Activated T-cell treated with anti-CD3 and anti-CD28 coated beads for 4 hours (primary cell): ENCODE data around the gene ACAP3.

Experiments used
- DNase-seq: peaks from one replicate; pipeline ENCODE4 v3.0.0-alpha.2; 2020

ACAP3 gene

DNA sequence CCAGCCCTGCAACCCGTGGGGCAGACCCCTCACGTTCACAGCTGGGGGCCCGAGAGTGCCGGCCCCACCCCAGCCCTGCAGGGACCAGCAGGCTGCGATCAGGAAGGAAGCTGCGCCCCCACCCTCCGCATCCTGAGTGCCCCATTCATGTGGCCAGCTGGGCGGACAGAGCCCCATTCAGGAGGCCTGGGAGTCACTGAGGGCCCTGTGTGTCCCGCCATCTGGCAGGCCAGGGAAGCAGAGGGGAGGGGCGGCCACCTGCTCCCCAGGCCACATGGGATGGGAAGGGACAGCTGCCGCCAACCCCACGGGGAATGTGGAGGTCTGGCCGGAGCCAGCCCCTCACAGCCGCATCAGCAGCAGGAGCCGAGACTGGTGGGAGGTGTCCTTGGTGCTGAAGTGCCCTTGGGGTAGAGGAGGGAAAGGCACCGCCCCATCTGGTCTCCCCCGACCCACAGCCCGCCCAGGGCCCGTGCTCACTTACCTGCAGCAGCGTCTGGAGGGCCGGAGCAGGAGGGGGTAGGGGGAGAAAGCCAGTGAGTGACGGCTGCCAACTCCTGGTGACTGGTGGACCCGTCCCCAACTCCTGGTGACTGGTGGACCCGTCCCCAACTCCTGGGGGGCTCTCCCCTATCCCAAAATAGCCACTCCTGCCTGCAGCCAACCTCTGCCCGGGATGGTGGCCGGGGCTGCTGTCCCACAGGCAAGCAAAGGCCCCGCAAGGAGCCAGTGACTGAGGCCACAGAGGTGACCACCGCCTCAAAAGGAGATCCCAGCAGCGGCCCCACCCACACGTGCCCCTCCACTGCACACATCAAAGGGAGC, 8.7 kb downstream of the ACAP3 start:
- no peak for DNase-seq

DNA sequence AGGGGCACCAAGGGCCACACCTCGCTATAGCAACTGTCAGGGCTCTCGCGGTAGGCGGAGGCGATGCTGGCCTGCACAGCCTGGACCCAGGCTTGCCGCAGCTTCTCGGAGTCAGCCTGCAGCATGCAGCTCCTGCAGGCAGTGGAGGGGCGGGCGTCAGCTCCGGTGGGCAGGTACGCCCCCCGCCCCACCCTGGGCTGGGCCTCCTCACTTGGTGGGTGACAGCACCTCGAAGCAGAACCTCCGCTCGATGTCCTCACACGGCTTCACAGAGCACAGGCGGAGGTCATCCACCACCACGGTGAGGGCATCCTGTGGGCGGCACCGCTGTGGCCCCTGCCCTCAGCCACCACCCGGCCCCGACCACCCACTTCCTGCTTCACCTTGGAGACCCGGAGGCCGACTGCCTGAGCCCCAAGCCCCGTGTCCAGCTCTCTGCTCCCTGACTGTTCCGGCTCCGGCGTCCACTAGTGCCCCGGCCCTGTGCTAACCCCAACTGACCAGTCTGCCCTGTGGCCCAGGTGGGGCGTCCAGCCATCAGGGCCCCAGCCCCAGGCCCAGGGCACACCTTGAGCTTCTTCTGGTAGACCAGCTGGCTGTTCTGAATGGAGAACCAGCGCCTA, 9.8 kb downstream of the ACAP3 start:
- no peak for DNase-seq

DNA sequence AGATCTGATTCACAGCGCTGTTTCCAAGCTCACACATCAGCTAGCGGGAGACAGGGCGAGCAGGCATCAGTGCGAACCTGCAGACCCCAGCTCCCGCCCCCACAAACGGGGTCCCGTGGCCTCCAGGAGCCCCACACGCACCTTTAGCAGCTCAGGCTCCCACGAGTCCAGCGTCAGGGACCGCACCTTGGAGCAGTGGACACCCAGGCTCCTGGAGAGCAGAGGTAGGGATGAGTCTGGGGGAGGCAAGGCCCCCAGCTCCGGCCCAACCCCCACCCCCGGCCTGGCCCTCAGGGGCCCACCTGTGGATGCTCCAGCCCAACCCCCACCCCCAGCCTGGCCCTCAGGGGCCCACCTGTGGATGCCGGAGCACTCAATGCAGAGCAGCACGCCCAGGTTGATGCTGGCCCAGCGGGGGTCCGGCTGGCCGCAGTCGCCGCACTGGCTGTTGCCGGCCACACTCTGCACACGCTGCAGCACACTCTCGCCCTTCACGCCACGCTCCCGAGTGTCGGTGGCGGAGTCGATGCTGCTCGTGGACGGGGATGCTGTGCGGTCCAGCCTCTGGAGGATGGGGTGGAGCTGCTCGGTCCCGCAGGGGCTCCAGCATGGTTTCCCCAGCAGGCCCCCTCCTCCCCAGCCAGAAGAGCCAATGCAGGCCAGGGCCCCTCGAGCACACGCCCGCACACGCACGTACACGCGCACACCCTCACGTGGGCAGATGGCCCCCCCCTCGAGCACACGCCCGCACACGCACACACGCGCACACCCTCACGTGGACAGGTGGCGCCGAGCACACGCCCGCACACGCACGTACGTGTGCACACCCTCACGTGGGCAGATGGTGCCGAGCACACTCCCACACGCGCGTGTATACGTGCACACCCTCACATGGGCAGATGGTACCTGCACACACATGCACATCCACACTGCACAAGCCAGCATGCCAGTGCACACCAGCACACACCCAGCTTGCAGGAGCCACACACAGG, 11.4 kb downstream of the ACAP3 start:
- no peak for DNase-seq

DNA sequence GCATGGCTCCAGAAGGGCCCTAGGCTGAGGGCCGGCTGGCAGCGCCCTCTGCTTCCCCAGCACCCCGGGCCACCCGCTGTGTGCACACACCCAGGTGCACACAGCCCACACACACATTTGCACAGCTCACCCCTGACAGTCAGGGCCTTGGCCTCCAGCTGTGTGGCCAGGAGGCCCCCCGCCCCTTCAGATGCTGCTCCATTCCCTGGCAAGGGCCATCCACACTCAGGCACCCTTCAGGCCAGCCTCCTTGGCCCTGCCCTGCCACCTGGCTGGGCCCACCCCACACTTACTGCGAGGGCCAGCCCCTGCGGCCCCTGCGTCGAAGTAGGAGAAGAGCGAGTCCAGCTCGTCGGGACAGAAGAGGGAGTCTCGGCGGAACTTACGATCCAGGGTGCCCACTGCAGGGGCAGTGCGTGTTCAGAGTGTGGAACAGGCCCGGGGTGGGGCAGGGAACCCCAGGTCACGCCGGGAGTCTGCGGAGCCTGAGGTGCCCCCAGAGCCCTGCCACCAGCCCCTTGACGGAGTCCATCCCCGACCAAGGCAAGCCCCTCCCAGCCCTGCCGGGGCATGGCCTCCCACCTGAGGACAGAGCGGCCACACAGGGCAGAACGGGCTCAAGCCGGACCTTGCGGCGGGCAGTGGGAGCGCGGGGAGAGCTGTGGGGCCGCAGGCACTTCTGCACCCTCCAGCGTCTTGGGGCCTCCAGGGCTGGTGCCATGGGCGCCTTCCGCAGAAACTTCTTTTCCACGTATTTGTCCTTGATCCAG, 12.4 kb downstream of the ACAP3 start:
- DNase-seq = no peak

DNA sequence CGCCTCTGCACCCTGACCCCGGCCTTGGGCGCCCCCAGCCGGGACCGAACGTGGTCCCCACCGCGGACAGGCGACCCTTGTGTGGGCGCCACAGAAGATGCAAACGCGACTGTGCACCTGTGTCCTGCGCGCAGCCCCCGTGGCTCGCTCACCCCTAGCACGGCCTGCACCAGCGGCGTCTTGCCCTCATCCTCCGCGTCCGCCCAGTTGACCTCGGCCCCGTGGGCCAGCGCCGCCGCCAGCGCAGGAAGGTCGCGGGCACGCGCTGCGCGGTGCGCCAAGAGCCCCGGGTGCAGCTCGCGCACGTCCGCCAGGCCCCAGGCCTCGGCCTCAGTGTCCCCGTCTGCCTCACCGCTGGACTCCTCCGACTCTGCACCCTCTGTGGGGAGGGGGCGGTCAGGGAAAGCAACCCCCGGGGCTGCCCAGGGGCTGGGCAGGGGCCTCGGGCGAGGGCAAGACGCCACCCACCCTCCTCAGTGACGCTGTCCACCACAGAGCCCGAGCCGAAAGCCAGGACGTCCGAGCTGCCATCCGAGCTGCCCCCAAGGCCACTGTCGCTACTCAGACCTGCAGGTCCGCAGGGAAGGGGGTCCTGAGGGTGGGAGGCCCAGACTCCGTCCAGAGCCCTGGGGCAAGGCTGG, 13.4 kb downstream of the ACAP3 start:
- DNase-seq = no peak

DNA sequence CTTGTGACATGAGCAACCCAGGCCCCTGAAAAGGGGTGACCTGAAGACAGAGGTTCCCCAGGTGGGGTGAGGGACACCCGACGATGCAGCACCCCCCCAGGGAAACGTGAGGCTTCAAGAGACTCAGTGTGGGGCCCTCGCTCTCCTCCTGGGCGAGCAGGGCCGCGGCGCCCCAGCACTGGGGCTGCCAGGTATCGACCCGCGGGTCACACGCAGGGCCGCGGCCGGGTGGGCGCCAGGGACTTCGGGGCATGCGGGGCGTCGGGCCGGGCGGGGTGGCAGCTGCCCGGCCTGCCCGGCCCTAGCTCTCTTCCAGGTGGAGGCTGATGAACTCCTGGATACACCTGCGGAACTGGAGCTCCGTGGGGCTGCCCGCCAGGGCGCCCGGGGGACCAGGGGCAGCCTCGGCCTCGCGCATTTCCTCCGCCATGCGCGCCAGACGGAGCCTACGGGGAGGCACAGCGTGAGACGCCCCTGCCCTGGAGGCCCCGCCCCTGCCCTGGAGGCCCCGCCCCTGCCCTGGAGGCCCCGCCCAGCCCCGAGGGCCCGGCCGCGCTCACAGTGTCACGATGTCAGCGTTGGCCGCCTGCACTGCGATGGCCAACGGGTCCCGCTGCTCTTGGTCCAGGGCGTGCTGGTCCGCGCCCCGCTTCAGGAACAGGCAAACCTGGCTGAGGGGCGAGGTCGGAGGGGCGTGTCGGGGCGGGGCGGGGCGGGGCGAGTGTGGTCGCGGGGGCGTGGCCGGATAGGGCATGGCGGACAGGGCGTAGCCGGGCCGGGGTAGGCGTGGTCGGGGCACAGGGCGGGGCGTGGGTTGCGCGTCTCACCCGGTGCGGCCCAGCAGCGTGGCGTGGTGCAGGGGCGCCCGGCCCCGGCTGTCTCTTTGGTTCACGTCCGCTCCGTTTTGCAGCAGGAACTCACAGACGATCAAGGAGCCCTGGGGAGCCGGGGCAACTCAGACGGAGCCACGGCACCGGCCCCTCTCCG, 14.2 kb downstream of the ACAP3 start:
- no peak for DNase-seq

DNA sequence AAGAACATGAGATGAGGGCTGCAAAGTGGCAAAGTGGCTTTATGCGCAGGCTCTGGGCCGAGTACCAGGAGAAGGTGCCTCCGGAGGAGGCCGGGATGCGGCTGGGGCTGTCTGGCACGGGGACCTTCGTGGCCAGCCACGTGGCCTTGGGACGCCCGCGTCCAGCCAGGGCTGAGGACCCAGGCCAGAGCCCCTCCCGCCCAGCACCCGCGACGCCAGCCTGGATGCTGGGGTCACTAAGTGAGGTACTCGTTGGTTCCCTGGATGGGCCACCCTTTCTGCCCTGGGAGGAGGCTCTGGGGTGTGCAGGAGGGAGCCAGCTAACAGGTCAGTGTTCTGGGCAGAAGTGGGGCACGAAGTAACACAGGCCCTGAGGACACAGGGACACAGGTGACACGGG, 14.9 kb downstream of the ACAP3 start:
- DNase-seq = no peak

DNA sequence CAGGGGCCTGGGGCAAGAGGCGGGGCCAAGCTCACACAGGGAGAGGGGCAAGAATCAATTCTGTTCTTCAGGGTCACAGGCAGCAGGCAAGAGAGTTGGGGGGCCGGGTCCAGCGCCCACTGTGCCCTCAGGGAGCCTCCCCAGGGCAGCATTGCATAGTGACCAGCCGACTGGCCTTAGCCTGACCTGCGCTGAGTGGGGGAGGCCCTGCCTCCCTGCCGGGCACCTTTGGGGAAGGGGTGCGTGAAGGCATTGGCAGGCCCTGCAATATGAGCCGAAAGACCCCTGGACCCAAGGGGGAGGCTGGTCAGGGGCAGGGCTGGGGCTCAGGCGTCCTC, 15.3 kb downstream of the ACAP3 start:
- no peak for DNase-seq

DNA sequence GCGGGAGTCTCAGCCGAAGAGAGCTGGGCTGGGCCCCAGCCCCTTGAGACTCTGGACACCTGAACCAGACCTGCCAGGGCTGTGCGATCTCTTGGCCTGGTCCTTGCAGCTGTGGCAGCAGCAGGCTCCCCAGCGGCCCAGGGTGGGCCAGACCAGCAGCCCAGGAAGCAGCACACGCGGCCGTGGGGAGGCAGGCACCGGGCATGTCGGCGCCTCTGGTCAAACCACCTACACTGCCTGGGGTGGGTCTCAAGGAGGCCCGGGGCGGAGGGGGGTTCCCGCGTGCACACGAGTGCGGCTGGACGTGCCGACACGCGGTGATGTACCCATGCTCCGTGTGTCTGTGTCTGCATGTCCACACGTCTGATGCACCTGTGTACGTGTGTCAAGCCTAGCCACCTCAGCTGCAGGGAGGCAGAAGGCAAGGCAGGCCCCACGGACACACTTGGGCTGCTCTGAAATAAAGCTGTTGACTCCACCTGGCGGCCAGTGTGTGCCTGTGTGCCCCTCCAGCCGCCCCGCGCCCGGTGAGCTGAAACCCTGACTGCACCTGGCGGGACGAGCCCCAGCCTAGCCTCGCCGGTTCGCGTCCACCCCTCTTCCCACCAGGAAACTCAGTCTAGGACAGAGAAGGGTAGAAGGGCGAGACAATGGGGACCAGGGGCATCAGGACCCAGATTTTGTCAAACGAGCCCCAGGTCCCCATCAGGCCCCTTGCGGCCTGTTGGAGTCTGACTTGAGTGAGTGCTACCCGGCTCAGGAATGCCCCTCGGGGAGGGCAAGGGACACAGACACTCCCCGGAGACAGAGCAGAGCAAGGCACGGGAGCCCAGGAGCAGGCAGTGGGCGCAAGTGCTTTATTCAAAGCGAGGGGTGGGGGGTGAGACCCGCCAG, 15.9 kb downstream of the ACAP3 start:
- DNase-seq = peak; percentile 64

DNA sequence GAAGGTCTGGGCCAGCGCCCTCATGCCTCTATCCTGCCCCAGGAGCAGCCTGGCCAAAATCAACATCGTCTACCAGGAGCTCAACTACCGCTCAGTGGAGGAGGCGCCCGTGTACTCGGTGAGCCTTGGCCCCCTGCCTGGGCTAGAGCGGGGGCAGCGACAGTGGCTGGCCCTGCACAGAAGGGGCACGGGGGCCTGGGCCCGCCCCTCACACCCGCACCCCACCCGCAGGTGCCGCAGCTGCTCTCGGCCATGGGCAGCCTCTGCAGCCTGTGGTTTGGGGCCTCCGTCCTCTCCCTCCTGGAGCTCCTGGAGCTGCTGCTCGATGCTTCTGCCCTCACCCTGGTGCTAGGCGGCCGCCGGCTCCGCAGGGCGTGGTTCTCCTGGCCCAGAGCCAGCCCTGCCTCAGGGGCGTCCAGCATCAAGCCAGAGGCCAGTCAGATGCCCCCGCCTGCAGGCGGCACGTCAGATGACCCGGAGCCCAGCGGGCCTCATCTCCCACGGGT, 16.7 kb downstream of the ACAP3 start:
- DNase-seq = no peak

DNA sequence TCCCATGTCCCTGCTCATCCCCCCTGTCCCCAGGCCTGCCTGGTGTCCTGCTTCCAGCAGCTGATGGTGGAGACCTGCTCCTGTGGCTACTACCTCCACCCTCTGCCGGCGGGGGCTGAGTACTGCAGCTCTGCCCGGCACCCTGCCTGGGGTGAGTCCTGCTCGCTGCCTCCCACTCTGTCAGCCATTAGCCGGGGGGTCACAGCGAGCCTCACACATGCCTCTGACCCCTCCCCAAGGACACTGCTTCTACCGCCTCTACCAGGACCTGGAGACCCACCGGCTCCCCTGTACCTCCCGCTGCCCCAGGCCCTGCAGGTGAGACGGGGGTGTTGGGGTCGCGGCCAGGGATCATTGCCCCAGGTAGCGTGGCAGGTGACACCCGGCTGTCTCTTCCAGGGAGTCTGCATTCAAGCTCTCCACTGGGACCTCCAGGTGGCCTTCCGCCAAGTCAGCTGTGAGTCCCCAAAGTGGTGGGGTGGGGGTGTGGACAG, 17.4 kb downstream of the ACAP3 start:
- peak; percentile 56 for DNase-seq

DNA sequence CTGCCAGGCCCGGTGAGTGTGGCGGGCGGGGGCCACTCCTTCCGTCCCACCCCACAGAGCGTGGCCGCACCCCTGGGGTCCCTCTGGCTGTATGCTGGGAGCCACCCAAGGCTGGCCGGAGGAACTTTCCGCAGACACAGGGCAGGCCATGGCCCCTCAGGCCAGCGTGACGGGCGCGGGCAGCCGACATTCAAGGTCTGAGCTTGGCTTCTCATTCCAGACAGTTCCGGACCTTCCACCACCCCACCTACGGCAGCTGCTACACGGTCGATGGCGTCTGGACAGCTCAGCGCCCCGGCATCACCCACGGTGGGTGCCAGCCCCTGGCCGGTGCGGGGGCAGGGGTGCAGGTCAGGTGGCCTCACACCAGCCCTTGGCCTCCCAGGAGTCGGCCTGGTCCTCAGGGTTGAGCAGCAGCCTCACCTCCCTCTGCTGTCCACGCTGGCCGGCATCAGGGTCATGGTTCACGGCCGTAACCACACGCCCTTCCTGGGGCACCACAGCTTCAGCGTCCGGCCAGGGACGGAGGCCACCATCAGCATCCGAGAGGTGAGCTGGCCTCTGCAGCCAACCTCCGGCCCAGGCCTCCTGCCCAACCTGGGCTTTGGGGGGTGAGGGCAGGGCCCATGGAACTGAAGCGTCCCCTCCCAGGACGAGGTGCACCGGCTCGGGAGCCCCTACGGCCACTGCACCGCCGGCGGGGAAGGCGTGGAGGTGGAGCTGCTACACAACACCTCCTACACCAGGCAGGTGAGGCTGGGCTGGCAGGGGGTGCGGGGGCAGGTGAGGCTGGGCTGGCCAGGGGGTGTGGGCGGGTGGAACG, 20.2 kb downstream of the ACAP3 start:
- no peak for DNase-seq

DNA sequence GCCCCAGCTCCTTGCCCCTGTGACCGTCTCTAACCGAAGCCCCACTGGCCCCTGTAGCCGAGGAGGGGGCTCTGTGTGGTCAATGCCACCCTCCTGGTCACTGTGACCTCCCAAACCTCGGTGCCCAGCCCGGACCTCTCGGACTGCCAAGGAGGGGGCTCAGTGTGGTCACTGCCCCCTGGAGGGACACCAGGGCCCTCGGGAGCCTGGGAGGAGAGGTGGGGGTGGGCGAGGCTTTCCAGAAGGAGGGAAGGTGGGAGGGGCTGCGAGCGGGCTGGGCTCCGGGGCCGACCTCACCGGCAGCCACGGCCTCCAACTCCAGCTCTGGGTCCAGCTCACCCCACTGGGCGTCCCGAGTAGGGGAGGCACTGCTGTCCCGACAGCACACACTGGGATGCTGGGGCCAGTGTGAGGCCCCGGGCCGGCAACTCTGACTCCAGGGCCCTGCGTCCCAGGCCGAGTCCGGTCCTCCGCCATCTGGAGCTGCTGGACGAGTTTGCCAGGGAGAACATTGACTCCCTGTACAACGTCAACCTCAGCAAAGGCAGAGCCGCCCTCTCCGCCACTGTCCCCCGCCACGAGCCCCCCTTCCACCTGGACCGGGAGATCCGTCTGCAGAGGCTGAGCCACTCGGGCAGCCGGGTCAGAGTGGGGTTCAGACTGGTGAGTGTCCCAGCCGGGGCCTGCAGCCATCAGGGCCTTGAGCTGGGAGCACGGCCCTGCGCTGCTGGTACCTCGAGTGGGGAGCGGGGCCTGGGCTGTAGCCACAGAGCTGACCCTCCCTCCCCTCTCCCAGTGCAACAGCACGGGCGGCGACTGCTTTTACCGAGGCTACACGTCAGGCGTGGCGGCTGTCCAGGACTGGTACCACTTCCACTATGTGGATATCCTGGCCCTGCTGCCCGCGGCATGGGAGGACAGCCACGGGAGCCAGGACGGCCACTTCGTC, 21.1 kb downstream of the ACAP3 start:
- no peak for DNase-seq

DNA sequence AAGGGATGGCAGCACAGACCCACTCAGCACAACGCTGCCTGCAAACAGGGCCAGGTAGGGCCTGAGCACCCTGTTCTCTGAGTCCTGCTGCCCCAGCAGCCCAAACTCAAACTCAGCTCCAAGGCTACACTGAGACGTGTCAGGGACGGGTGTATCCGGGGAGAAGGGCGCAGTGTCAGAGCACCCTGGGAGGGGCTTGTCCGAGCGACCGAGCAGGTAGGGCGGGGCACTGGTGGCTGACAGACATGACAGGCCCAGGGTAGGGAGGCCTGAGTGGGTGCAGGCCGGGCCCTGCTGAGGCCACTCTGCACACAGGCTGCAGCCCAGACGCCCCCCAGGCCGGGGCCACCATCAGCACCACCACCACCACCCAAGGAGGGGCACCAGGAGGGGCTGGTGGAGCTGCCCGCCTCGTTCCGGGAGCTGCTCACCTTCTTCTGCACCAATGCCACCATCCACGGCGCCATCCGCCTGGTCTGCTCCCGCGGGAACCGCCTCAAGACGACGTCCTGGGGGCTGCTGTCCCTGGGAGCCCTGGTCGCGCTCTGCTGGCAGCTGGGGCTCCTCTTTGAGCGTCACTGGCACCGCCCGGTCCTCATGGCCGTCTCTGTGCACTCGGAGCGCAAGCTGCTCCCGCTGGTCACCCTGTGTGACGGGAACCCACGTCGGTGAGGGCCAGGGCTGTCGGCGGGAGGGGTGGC, 22.0 kb downstream of the ACAP3 start:
- no peak for DNase-seq

DNA sequence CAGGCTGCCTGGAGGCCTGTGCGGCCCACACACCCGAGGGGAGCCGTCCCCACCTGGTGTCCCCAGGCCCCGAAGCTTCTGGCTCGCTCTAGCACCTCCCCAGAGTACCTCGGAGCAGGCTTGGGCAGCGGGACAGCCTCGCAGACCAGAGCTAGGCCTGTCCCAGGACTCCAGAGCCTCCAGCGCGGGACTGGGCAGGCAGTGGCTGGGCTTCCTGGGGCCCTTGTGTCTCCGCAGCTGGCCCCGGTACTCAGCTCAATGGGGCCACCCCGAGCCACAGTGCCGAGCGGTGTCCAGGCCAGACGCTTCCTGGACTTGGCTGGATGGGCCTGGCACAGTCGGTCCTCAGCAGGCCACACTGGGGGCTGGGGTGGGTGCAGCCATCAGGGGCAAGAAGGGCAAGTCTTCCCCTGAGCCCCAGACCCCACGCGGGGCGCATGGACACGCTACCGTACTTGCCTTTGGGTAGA, 22.6 kb downstream of the ACAP3 start:
- no peak for DNase-seq
